ENCODE results near the gene ZCCHC7. TPM values are rescaled to one million over a fixed set of nuclear protein-coding genes. Genes with fewer than 3 reads are reported as not detected.
A peak's percentile ranks its signal among the peaks of the same experiment; 100 is the strongest.

The ZCCHC7 gene
- total RNA-seq, 1 experiment from 2014 or later: 41.7 TPM

GRCh38 chr9:37167456-37168047 is 47.2 kb downstream of the ZCCHC7 start:
- BruUV-seq (replicated peaks): no TSS peak
- no peak for DNase-seq (ENCODE audit: unreplicated experiment)
- Mint-ChIP-seq H3K4me3 (ENCODE audit: unreplicated experiment) (no peak overlapping the region), H3K27ac (ENCODE audit: low read depth, unreplicated experiment) (peak overlapping the region; percentile 12), H3K9me3 (ENCODE audit: unreplicated experiment) (no peaks in the 10 kb centered on the region), H3K27me3 (ENCODE audit: insufficient read depth, unreplicated experiment) (no peaks in the 10 kb centered on the region), H3K36me3 (ENCODE audit: insufficient read depth, unreplicated experiment) (peaks cover 42% of the 10 kb centered on the region), H3K4me1 (ENCODE audit: insufficient read depth, unreplicated experiment) (no peaks in the 10 kb centered on the region)
- TF ChIP-seq CTCF (IDR thresholded peaks at IDR 0.05; ENCODE audit: unreplicated experiment): no peak
- ChIA-PET POLR2A (interaction anchor here (1.3 kb wide), 1 partner anchor 9 kb away, joined by 4 read pairs; no protein-coding TSS in a partner anchor), CTCF (no interaction called here)
- intact Hi-C loops (cut with micrococcal nuclease): no loop called here

GRCh38 chr9:37172557-37172956 is 52.2 kb downstream of the ZCCHC7 start:
- H3K36me3 Mint-ChIP-seq (ENCODE audit: insufficient read depth, unreplicated experiment): peaks cover 21% of the 10 kb centered on the region
- intact Hi-C loops (cut with micrococcal nuclease): no loop called here
- DNase-seq (ENCODE audit: unreplicated experiment): peak; percentile 14
- H3K9me3 Mint-ChIP-seq (ENCODE audit: unreplicated experiment): no peaks in the 10 kb centered on the region
- no peak overlapping the region for H3K4me3 Mint-ChIP-seq (ENCODE audit: unreplicated experiment)
- no peaks in the 10 kb centered on the region for H3K4me1 Mint-ChIP-seq (ENCODE audit: insufficient read depth, unreplicated experiment)
- ChIA-PET CTCF (no interaction called here), POLR2A (no interaction called here)
- no peak overlapping the region for H3K27ac Mint-ChIP-seq (ENCODE audit: low read depth, unreplicated experiment)
- BruUV-seq (replicated peaks): no TSS peak
- H3K27me3 Mint-ChIP-seq (ENCODE audit: insufficient read depth, unreplicated experiment): no peaks in the 10 kb centered on the region
- no peak for TF ChIP-seq CTCF (IDR thresholded peaks at IDR 0.05; ENCODE audit: unreplicated experiment)

- no peaks in the 10 kb centered on the region for H3K9me3 Mint-ChIP-seq (ENCODE audit: unreplicated experiment)
- DNase-seq (ENCODE audit: unreplicated experiment): no peak
- no peaks in the 10 kb centered on the region for H3K27me3 Mint-ChIP-seq (ENCODE audit: insufficient read depth, unreplicated experiment)
- H3K4me1 Mint-ChIP-seq (ENCODE audit: insufficient read depth, unreplicated experiment): no peaks in the 10 kb centered on the region
- ChIA-PET CTCF (interaction anchor here (0.5 to 0.6 kb wide), 4 partner anchors 25 to 1822 kb away, joined by 3 to 4 read pairs (median 4); no protein-coding TSS in a partner anchor), POLR2A (interaction anchor here (0.6 to 1.5 kb wide), 3 partner anchors 20 to 126 kb away, joined by 3 to 4 read pairs (median 3); no protein-coding TSS in a partner anchor)
- no peak overlapping the region for H3K27ac Mint-ChIP-seq (ENCODE audit: low read depth, unreplicated experiment)
- H3K4me3 Mint-ChIP-seq (ENCODE audit: unreplicated experiment): no peak overlapping the region
- intact Hi-C loops (cut with micrococcal nuclease): no loop called here
- H3K36me3 Mint-ChIP-seq (ENCODE audit: insufficient read depth, unreplicated experiment): peaks cover 15% of the 10 kb centered on the region
- no peak for TF ChIP-seq CTCF (IDR thresholded peaks at IDR 0.05; ENCODE audit: unreplicated experiment)
- BruUV-seq (replicated peaks): no TSS peak
These were observed 53.9 kb downstream of the ZCCHC7 start for GRCh38 chr9:37174247-37174646.

- Mint-ChIP-seq H3K27ac (ENCODE audit: low read depth, unreplicated experiment) (no peak overlapping the region), H3K36me3 (ENCODE audit: insufficient read depth, unreplicated experiment) (peaks cover 14% of the 10 kb centered on the region)
- POLR2A ChIA-PET: no interaction called here
These were observed 58.4 kb downstream of the ZCCHC7 start for GRCh38 chr9:37178742-37179141.

More at GRCh38 chr9:37178742-37179141, 58.4 kb downstream of the ZCCHC7 start:
- no peak overlapping the region for H3K4me3 Mint-ChIP-seq (ENCODE audit: unreplicated experiment)
- no peaks in the 10 kb centered on the region for H3K9me3 Mint-ChIP-seq (ENCODE audit: unreplicated experiment)
- TF ChIP-seq CTCF (IDR thresholded peaks at IDR 0.05; ENCODE audit: unreplicated experiment): no peak
- CTCF ChIA-PET: no interaction called here
- intact Hi-C loops (cut with micrococcal nuclease): no loop called here
- H3K27me3 Mint-ChIP-seq (ENCODE audit: insufficient read depth, unreplicated experiment): no peaks in the 10 kb centered on the region
- no TSS peak for BruUV-seq (replicated peaks)
- no peak for DNase-seq (ENCODE audit: unreplicated experiment)
- no peaks in the 10 kb centered on the region for H3K4me1 Mint-ChIP-seq (ENCODE audit: insufficient read depth, unreplicated experiment)
